Esophagus muscularis mucosa (tissue), 3 donors: ENCODE data around the gene USP30.

ENCODE experiments used
- POLR2A ChIP-seq: fragments of 450-650 bp; IDR thresholded peaks from one replicate; pipeline ENCODE4 v1.6.1; 2017; ENCODE audit warnings: antibody characterized with exemption, moderate library complexity, mild to moderate bottlenecking, low read depth
- POLR2AphosphoS5 ChIP-seq, 2 donors: sonication (generic); formaldehyde crosslinking; IDR thresholded peaks; one replicate each; pipeline ENCODE4 v1.6.1; 2017; ENCODE audit warnings: antibody characterized with exemption in 2 of 2
- TF ChIP-seq, protein P1 (sequence below), 3 experiments: fragments of 200-600 bp in 2 of 3; fragments of 450-650 bp in 1 of 3; sonication (generic) in 2 of 3; IDR thresholded peaks; one replicate each; pipeline ENCODE4 v1.5.1; 2017 to 2019; ENCODE audit warnings: antibody characterized with exemption in 3 of 3, mild to moderate bottlenecking in 2 of 3, moderate library complexity in 1 of 3

- TF ChIP-seq POLR2A (no peak), POLR2AphosphoS5 (IDR thresholded peaks at IDR 0.05) (no peak)
- TF ChIP-seq, protein P1, sequence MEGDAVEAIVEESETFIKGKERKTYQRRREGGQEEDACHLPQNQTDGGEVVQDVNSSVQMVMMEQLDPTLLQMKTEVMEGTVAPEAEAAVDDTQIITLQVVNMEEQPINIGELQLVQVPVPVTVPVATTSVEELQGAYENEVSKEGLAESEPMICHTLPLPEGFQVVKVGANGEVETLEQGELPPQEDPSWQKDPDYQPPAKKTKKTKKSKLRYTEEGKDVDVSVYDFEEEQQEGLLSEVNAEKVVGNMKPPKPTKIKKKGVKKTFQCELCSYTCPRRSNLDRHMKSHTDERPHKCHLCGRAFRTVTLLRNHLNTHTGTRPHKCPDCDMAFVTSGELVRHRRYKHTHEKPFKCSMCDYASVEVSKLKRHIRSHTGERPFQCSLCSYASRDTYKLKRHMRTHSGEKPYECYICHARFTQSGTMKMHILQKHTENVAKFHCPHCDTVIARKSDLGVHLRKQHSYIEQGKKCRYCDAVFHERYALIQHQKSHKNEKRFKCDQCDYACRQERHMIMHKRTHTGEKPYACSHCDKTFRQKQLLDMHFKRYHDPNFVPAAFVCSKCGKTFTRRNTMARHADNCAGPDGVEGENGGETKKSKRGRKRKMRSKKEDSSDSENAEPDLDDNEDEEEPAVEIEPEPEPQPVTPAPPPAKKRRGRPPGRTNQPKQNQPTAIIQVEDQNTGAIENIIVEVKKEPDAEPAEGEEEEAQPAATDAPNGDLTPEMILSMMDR (IDR thresholded peaks at IDR 0.05), result no peak
These were observed 23.0 kb upstream of the USP30 start for GRCh38 chr12:109029411-109029810.
